22Rv1 (cell line): ENCODE results near the gene DHTKD1.
"Not testable (repeated sequence)": the region's sequence is repeated elsewhere in the genome, so short reads cannot be mapped to it uniquely, and the experiment has no call there.

Experiments used
- H3K27ac ChIP-seq: fragments of 450-650 bp; 2 replicates; pipeline ENCODE4 v1.5.1; 2017
- ZFX ChIP-seq: fragments of 450-650 bp; IDR thresholded peaks from 2 replicates; pipeline ENCODE4 v1.6.1; 2017; ENCODE audit warnings: antibody characterized with exemption, borderline replicate concordance
- TF ChIP-seq, protein P1 (sequence below): fragments of 450-650 bp; IDR thresholded peaks from 2 replicates; pipeline ENCODE4 v1.5.1; 2017; ENCODE audit warnings: mild to moderate bottlenecking

The DHTKD1 gene

GRCh38 chr10:12067336-12067735, 1.4 kb upstream of the DHTKD1 start:
- H3K27ac ChIP-seq: no peak overlapping the region; the same call in 1 of the 2 replicates
- TF ChIP-seq ZFX: no peak
- TF ChIP-seq, protein P1, sequence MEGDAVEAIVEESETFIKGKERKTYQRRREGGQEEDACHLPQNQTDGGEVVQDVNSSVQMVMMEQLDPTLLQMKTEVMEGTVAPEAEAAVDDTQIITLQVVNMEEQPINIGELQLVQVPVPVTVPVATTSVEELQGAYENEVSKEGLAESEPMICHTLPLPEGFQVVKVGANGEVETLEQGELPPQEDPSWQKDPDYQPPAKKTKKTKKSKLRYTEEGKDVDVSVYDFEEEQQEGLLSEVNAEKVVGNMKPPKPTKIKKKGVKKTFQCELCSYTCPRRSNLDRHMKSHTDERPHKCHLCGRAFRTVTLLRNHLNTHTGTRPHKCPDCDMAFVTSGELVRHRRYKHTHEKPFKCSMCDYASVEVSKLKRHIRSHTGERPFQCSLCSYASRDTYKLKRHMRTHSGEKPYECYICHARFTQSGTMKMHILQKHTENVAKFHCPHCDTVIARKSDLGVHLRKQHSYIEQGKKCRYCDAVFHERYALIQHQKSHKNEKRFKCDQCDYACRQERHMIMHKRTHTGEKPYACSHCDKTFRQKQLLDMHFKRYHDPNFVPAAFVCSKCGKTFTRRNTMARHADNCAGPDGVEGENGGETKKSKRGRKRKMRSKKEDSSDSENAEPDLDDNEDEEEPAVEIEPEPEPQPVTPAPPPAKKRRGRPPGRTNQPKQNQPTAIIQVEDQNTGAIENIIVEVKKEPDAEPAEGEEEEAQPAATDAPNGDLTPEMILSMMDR: no peak

DNA sequence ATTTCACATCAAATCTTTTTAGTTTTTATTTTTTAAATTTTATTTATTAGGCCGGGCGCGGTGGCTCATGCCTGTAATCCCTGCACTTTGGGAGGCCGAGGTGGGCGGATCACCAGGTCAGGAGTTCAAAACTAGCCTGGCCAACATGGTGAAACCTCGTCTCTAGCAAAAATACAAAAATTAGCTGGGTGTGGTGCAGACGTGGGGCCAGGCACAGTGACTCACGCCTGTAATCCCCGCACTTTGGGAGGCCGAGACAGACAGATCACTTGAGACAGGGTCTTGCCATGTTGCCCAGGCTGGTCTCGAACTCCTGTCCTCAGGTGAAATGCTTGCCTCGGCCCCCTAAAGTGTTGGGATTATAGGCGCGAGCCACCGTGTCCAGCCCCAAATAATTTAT, 2.7 kb downstream of the DHTKD1 start:
- not testable (repeated sequence) for H3K27ac ChIP-seq

DNA sequence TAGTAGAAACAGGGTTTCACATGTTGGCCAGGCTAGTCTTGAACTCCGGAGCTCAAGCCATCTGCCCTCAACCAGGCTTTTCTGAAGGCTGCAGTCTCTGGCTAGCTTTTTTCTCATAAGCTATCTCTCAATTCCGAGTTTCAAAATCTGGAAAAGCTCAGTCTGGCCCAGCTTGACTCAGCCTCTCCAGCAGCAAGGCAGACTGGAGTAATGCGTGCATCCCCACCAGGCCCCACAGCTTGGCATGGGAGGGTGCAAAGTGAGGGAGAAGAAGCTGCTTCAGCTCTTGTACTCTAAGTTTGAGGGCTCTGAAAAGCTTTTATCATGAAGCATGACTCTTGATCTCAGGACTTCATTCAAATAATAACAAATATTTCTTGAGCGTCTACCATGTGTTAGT, 4.8 kb downstream of the DHTKD1 start:
- TF ChIP-seq, protein P1: no peak
- TF ChIP-seq ZFX: no peak
- no peak overlapping the region for H3K27ac ChIP-seq

DNA sequence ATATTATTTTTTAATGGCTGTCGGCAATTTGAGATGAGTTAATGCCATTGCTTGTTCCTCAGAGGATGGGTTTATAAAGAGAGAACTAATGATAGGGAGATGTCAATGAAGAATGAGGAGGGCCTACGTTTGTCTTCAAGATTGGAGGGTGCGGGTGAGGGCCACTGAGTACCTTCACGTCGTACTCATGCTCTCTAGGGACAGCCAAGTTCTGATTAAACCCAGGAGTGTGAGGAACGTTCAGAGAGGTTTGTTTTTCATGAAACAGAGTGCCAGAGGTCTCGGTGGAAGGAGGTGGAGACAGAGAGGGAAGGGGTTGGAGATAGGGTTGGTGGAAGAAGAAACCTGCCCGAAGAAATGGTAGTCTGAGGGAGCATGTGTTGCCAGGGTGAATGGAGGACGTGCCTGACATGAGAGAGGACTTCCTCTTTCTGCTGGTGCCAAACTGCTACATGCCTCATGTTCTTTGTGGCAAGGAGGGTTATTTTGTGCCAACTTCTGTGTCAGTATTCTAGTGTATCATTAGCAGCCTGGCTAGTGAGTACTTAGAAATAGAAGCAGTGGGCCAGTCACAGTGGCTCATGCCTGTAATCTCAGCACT, 8.9 kb downstream of the DHTKD1 start:
- no peak for TF ChIP-seq ZFX
- TF ChIP-seq, protein P1: no peak
- no peak overlapping the region for H3K27ac ChIP-seq

DNA sequence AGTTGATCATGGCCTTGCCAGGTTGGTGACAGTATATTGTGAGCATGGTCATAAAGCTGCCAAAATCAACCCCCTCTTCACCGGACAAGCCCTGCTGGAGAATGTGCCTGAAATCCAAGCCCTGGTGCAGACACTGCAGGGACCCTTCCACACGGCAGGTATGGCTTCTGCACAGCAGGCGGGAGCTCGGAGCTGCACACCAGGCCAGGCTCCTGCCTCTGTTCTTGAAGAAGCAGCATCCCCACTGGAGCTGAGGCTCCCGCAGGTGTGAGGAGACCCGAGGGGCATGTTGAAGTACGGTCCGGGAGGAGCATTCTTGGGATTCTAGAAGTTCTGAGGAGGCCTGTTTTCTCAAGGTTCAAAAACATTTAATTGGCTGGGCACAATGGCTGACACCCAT, 12.7 kb downstream of the DHTKD1 start:
- H3K27ac ChIP-seq: no peak overlapping the region
- no peak for TF ChIP-seq ZFX
- TF ChIP-seq, protein P1: no peak

- no peak overlapping the region for H3K27ac ChIP-seq
- TF ChIP-seq ZFX: no peak
- TF ChIP-seq, protein P1: no peak
Observed at GRCh38 chr10:12081879-12082557, 13.3 kb downstream of the DHTKD1 start.

DNA sequence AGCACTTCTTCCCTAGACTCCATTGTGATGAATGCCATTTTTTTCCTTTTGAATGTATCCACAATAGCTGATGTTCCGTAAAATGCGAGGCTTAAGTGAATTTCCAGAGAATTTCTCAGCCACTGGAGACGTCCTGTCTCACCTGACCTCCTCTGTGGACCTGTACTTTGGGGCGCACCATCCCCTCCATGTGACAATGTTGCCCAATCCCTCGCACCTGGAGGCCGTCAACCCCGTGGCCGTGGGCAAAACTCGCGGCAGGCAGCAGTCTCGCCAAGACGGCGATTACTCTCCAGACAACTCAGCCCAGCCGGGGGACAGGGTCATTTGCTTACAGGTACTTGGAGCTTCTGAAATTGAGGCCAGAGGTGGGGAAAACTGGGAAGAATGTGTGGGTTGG, 20.2 kb downstream of the DHTKD1 start:
- TF ChIP-seq, protein P1: no peak
- TF ChIP-seq ZFX: no peak
- no peak overlapping the region for H3K27ac ChIP-seq
